GM18502 (cell line): ENCODE data around the gene ULBP3.
"Not testable (repeated sequence)": the region's sequence is repeated elsewhere in the genome, so short reads cannot be mapped to it uniquely, and the experiment has no call there.

Experiments
- ATAC-seq: cut with Tn5 transposase; IDR thresholded peaks from one replicate; pipeline ENCODE4 v1.9.1; 2021; ENCODE audit warnings: mild to moderate bottlenecking; ENCODE audit not compliant: unreplicated experiment, poor library complexity

The ULBP3 gene

GRCh38 chr6:150044621-150045145, 24.2 kb downstream of the ULBP3 start:
- ATAC-seq, result no peak

- ATAC-seq, result no peak
Measured at GRCh38 chr6:150043501-150044412, 25.2 kb downstream of the ULBP3 start.

- ATAC-seq, result no peak
Measured at GRCh38 chr6:150043096-150043495, 25.8 kb downstream of the ULBP3 start.

GRCh38 chr6:150038202-150039062, 30.5 kb downstream of the ULBP3 start:
- no peak for ATAC-seq

GRCh38 chr6:150037526-150038201, 31.3 kb downstream of the ULBP3 start:
- no peak for ATAC-seq

- ATAC-seq, result no peak
Measured at GRCh38 chr6:150036081-150036480, 32.8 kb downstream of the ULBP3 start.

GRCh38 chr6:150033207-150033771, 35.6 kb downstream of the ULBP3 start:
- no peak for ATAC-seq

- ATAC-seq, result no peak
Measured at GRCh38 chr6:150032598-150032997, 36.3 kb downstream of the ULBP3 start.

- ATAC-seq, result no peak
Measured at GRCh38 chr6:150030611-150031010, 38.3 kb downstream of the ULBP3 start.

- peak; percentile 62 for ATAC-seq
Measured at GRCh38 chr6:150029749-150030148, 39.2 kb downstream of the ULBP3 start.

GRCh38 chr6:150029276-150029675, 39.6 kb downstream of the ULBP3 start:
- no peak for ATAC-seq

GRCh38 chr6:150028799-150029198, 40.1 kb downstream of the ULBP3 start:
- no peak for ATAC-seq

GRCh38 chr6:150027806-150028565, 40.9 kb downstream of the ULBP3 start:
- no peak for ATAC-seq

GRCh38 chr6:150026976-150027805, 41.7 kb downstream of the ULBP3 start:
- no peak for ATAC-seq

- no peak for ATAC-seq
Measured at GRCh38 chr6:150025201-150025917, 43.6 kb downstream of the ULBP3 start, which contains the start of gene RAET1L. RAET1L (minus strand) TSS chr6:150025532; CDS start chr6:150025471, 61 bp downstream.

GRCh38 chr6:150024646-150025155, 44.2 kb downstream of the ULBP3 start:
- ATAC-seq, result no peak

GRCh38 chr6:150024021-150024420, 44.9 kb downstream of the ULBP3 start:
- ATAC-seq, result not testable (repeated sequence)
